Activated CD8-positive, alpha-beta memory T cell treated with anti-CD3 and anti-CD28 coated beads for 36 hours (primary cell): Measurements from ENCODE around the gene TMC1. TPM values are rescaled to one million over a fixed set of nuclear protein-coding genes. Genes with fewer than 3 reads are reported as not detected.
"Not testable (repeated sequence)": the region's sequence is repeated elsewhere in the genome, so short reads cannot be mapped to it uniquely, and the experiment has no call there.

Experiments
- CTCF ChIA-PET: fragments of 350-600 bp; sonication (Branson Sonifier 250); formaldehyde crosslinking; loops from one replicate; lab custom pipeline; 2021; ENCODE audit warnings: antibody characterized with exemption; lab: Charles Lee
- POLR2A ChIA-PET: fragments of 350-600 bp; sonication (Branson Sonifier 250); formaldehyde crosslinking; loops from one replicate; lab custom pipeline; 2021; ENCODE audit warnings: antibody characterized with exemption; lab: Charles Lee
- total RNA-seq, 2 experiments: library from RNA; stranded (reverse); gene quantifications; one replicate each; pipeline ENCODE4 v1.2.3, GENCODE V29; 2021

The TMC1 gene
- total RNA-seq: not detected

- CTCF ChIA-PET, POLR2A ChIA-PET: not testable (repeated sequence)
These were observed at the start of gene TMC1 for GRCh38 chr9:72521416-72521815. Gene TMC1, plus strand, starts transcription at chr9:72521608. Its CDS starts 127,041 bp downstream, at chr9:72648649.

- CTCF ChIA-PET: no interaction called here
- POLR2A ChIA-PET: interaction anchor here (1.0 kb wide), 1 partner anchor 108 kb away, joined by 3 read pairs; no protein-coding TSS in a partner anchor
These were observed 47.7 kb upstream of the TMC1 start for GRCh38 chr9:72473474-72474261.

GRCh38 chr9:72474676-72475075 is 46.7 kb upstream of the TMC1 start:
- POLR2A ChIA-PET: no interaction called here
- CTCF ChIA-PET: interaction anchor here (1.0 kb wide), 1 partner anchor 9 kb away, joined by 3 read pairs; no protein-coding TSS in a partner anchor

GRCh38 chr9:72476100-72476499 is 45.3 kb upstream of the TMC1 start:
- ChIA-PET POLR2A (no interaction called here), CTCF (no interaction called here)

- POLR2A ChIA-PET: no interaction called here
- CTCF ChIA-PET: no interaction called here
These were observed 44.6 kb upstream of the TMC1 start for GRCh38 chr9:72476617-72477437.

- POLR2A ChIA-PET: no interaction called here
- CTCF ChIA-PET: no interaction called here
These were observed 43.4 kb upstream of the TMC1 start for GRCh38 chr9:72477930-72478518.

GRCh38 chr9:72478966-72479365 is 42.4 kb upstream of the TMC1 start:
- POLR2A ChIA-PET: no interaction called here
- CTCF ChIA-PET: interaction anchor here (1.2 kb wide), 1 partner anchor 21 kb away, joined by 3 read pairs; no protein-coding TSS in a partner anchor

GRCh38 chr9:72480261-72480660 is 41.1 kb upstream of the TMC1 start:
- CTCF ChIA-PET: interaction anchor here (1.2 kb wide), 1 partner anchor 20 kb away, joined by 3 read pairs; no protein-coding TSS in a partner anchor
- POLR2A ChIA-PET: not testable (repeated sequence)

- ChIA-PET CTCF (no interaction called here), POLR2A (no interaction called here)
These were observed 40.5 kb upstream of the TMC1 start for GRCh38 chr9:72480921-72481320.

- POLR2A ChIA-PET: no interaction called here
- CTCF ChIA-PET: no interaction called here
These were observed 35.4 kb upstream of the TMC1 start for GRCh38 chr9:72485821-72486593.

- CTCF ChIA-PET: no interaction called here
- POLR2A ChIA-PET: no interaction called here
These were observed 34.8 kb upstream of the TMC1 start for GRCh38 chr9:72486594-72486955.

- POLR2A ChIA-PET, CTCF ChIA-PET: not testable (repeated sequence)
These were observed 33.7 kb upstream of the TMC1 start for GRCh38 chr9:72487665-72488064.

- ChIA-PET CTCF (interaction anchor here (0.7 kb wide), 1 partner anchor 51 kb away, joined by 3 read pairs; no protein-coding TSS in a partner anchor), POLR2A (no interaction called here)
These were observed 31.4 kb upstream of the TMC1 start for GRCh38 chr9:72489986-72490385.

- CTCF ChIA-PET: no interaction called here
- POLR2A ChIA-PET: no interaction called here
These were observed 30.2 kb upstream of the TMC1 start for GRCh38 chr9:72491242-72491641.

- ChIA-PET POLR2A (no interaction called here), CTCF (no interaction called here)
These were observed 27.4 kb upstream of the TMC1 start for GRCh38 chr9:72494051-72494450.

GRCh38 chr9:72497447-72498046 is 23.9 kb upstream of the TMC1 start:
- ChIA-PET POLR2A (no interaction called here), CTCF (no interaction called here)

- POLR2A ChIA-PET: no interaction called here
These were observed 14.8 kb upstream of the TMC1 start for GRCh38 chr9:72506615-72507014.

GRCh38 chr9:72509053-72509452 is 12.4 kb upstream of the TMC1 start:
- ChIA-PET POLR2A (no interaction called here), CTCF (no interaction called here)

More at GRCh38 chr9:72506615-72507014, 14.8 kb upstream of the TMC1 start:
- CTCF ChIA-PET: no interaction called here

- ChIA-PET CTCF (no interaction called here), POLR2A (no interaction called here)
These were observed 11.8 kb upstream of the TMC1 start for GRCh38 chr9:72509635-72510034.
